PFSK-1 (cell line): ENCODE results near the gene PLAU.

ENCODE experiments used
- FOXP2 ChIP-seq: optimal IDR thresholded peaks from 2 replicates; pipeline ENCODE3; 2011; ENCODE audit warnings: borderline replicate concordance, control low read depth, inconsistent platforms; ENCODE audit not compliant: insufficient read depth; ENCODE audit errors: extremely low read length, extremely low read depth
- POLR2AphosphoS5 ChIP-seq: IDR thresholded peaks from 2 replicates; pipeline ENCODE4 v1.6.1; 2012; ENCODE audit warnings: low read depth, mild to moderate bottlenecking, control low read depth, low read length, moderate library complexity
- SIN3A ChIP-seq: IDR thresholded peaks from 2 replicates; pipeline ENCODE4 v1.6.1; 2012; ENCODE audit warnings: mild to moderate bottlenecking, low read length, moderate library complexity, borderline replicate concordance; ENCODE audit not compliant: insufficient read depth
- TAF1 ChIP-seq: IDR thresholded peaks from 2 replicates; pipeline ENCODE4 v1.6.1; 2012; ENCODE audit warnings: low read length, control low read depth, borderline replicate concordance; ENCODE audit not compliant: insufficient read depth
- TF ChIP-seq, protein P1 (sequence below), 2 experiments: IDR thresholded peaks; 2 replicates each; pipeline versions ENCODE4 v1.6.1 to v1.8.0; 2011 to 2012; ENCODE audit warnings: low read depth in 2 of 2, low read length in 2 of 2, control low read depth in 1 of 2, inconsistent platforms in 1 of 2, mild to moderate bottlenecking in 1 of 2, moderate library complexity in 1 of 2; ENCODE audit not compliant: insufficient read depth in 1 of 2

The PLAU gene

DNA sequence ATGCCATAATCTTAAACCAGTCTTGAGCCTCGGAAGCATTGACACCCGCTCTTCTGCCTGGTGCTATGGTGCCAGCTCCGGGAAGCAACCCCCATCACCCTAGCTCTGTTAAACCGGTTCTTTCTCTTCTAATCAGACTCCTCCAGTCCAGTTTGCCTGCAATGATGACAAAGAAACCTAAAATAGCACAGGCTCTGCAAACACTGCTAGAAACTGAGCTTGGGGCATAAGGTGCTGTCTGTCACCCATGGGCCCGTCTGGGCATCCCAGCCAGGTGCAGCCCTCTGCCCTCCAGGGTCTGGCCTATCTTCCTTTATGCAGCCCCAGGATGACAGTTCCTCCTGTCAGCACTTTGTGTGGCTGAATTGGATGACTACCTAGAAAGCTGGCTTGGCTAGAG is 22.4 kb upstream of the PLAU start:
- TF ChIP-seq TAF1 = no peak
- no peak for TF ChIP-seq FOXP2
- TF ChIP-seq SIN3A = no peak
- TF ChIP-seq POLR2AphosphoS5 = no peak
- TF ChIP-seq, protein P1, sequence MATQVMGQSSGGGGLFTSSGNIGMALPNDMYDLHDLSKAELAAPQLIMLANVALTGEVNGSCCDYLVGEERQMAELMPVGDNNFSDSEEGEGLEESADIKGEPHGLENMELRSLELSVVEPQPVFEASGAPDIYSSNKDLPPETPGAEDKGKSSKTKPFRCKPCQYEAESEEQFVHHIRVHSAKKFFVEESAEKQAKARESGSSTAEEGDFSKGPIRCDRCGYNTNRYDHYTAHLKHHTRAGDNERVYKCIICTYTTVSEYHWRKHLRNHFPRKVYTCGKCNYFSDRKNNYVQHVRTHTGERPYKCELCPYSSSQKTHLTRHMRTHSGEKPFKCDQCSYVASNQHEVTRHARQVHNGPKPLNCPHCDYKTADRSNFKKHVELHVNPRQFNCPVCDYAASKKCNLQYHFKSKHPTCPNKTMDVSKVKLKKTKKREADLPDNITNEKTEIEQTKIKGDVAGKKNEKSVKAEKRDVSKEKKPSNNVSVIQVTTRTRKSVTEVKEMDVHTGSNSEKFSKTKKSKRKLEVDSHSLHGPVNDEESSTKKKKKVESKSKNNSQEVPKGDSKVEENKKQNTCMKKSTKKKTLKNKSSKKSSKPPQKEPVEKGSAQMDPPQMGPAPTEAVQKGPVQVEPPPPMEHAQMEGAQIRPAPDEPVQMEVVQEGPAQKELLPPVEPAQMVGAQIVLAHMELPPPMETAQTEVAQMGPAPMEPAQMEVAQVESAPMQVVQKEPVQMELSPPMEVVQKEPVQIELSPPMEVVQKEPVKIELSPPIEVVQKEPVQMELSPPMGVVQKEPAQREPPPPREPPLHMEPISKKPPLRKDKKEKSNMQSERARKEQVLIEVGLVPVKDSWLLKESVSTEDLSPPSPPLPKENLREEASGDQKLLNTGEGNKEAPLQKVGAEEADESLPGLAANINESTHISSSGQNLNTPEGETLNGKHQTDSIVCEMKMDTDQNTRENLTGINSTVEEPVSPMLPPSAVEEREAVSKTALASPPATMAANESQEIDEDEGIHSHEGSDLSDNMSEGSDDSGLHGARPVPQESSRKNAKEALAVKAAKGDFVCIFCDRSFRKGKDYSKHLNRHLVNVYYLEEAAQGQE (IDR thresholded peaks at IDR 0.05; ENCODE audit: insufficient read depth in 1 of 2, low read depth in 2 of 2, low read length in 2 of 2) = no peak

DNA sequence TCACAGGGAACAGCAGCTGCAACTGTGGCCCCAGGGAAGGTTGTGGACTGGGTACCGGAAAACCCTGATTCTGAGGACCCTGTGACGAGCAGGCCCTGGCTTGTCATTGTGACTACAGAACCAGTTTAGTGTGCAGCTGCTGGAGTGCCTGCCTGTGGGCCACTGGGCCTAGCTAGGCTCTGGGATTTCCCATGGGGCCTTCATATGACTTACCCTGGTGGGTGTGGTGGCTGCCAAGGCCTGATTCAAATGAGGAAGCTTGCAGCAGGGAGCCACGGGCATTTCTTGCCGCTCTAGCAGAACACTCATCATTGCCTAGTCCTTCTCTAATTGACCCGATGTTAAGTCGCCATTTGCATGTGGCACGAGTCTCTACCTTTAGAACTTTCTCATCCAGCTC is 21.9 kb upstream of the PLAU start:
- TF ChIP-seq, protein P1 (IDR thresholded peaks at IDR 0.05; ENCODE audit: insufficient read depth in 1 of 2, low read depth in 2 of 2, low read length in 2 of 2) = no peak
- no peak for TF ChIP-seq POLR2AphosphoS5
- no peak for TF ChIP-seq TAF1
- TF ChIP-seq SIN3A = no peak
- TF ChIP-seq FOXP2 = no peak

DNA sequence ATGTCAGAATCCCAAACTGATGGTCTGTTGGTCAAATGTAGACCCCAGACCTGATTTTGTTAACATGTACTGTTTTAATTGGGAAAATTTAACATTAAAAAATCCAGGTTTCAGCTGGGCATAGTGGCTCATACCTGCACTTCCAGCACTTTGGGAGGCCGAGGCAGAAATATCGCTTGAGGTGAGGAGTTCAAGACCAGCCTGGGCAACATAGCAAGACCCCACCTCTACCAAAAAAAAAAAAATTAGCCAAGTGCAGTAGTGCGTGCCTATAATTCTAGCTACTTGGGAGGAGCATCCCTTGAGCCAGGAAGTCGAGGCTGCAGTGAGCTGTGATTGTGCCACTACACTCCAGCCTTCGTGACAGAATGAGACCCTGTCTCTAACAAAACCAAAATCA is 20.7 kb upstream of the PLAU start:
- TF ChIP-seq FOXP2 = no peak
- no peak for TF ChIP-seq SIN3A
- TF ChIP-seq TAF1 = no peak
- TF ChIP-seq POLR2AphosphoS5 = no peak
- TF ChIP-seq, protein P1 (IDR thresholded peaks at IDR 0.05; ENCODE audit: insufficient read depth in 1 of 2, low read depth in 2 of 2, low read length in 2 of 2) = no peak

DNA sequence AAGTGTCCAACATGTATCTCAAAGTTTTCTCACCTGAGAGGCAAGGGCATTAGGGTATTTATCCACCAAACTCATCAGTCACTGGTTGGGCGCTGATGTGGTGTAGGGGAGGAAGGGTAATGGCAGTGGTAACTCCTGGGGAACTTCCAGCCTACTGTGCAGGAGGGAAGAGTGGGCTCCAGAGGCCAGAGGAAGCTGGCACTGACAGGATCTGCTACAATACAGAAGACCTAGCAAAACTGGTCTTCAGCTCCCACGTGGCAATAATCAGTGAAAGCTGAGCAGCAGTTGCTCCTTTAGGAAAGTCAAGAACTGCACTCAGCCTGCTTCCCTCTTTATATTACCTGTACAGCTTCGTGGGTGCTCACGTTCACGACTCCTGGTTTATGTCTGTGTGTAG is 19.4 kb upstream of the PLAU start:
- TF ChIP-seq, protein P1 (IDR thresholded peaks at IDR 0.05; ENCODE audit: insufficient read depth in 1 of 2, low read depth in 2 of 2, low read length in 2 of 2) = no peak
- no peak for TF ChIP-seq TAF1
- no peak for TF ChIP-seq SIN3A
- no peak for TF ChIP-seq POLR2AphosphoS5
- TF ChIP-seq FOXP2 = no peak

DNA sequence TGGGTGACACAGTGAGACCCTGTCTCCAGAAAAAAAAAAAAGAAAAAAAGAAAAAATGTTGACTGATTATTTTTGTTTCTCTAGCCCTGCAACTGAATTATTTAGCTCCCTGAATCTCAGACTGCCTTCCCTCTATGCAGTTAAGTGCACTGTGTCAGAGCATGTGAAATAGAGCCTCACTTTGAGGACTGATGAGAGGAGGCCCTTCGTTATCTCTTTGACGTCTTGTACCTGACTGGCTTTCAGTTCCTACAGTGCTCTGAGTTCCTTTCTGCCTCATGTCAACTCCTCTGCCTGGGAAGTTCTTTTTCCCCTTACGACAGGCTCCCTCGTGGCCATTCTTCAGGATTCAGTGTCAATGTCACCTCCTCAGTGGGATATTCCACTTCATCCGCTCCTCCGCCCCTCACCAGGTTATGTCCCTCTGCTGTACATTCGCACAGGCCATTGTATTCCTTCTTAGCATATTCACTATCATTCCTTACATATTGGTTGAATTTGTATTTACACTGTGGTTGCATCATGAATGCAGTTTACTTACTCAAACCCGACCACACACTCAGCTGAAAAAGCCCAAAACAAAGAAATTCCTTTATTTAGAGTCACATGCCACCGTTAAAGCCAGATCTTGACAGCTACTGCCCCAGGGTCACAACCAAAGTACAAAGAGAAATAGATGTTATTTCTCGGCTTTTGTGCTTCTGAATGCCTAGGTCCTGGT is 18.5 kb upstream of the PLAU start:
- TF ChIP-seq FOXP2 = no peak
- TF ChIP-seq POLR2AphosphoS5 = no peak
- no peak for TF ChIP-seq TAF1
- TF ChIP-seq, protein P1 (IDR thresholded peaks at IDR 0.05; ENCODE audit: insufficient read depth in 1 of 2, low read depth in 2 of 2, low read length in 2 of 2) = no peak
- TF ChIP-seq SIN3A = no peak
